NB4 (cell line): ENCODE results near the gene ZFHX3.

Experiments used
- POLR2A ChIP-seq: IDR thresholded peaks from 2 replicates; pipeline ENCODE4 v1.6.1; 2011; ENCODE audit warnings: mild to moderate bottlenecking; ENCODE audit not compliant: insufficient read length; ENCODE audit errors: extremely low read depth
- TF ChIP-seq, protein P1 (sequence below): IDR thresholded peaks from one replicate; pipeline ENCODE4 v1.5.1; 2012; ENCODE audit warnings: low read depth, low read length

DNA sequence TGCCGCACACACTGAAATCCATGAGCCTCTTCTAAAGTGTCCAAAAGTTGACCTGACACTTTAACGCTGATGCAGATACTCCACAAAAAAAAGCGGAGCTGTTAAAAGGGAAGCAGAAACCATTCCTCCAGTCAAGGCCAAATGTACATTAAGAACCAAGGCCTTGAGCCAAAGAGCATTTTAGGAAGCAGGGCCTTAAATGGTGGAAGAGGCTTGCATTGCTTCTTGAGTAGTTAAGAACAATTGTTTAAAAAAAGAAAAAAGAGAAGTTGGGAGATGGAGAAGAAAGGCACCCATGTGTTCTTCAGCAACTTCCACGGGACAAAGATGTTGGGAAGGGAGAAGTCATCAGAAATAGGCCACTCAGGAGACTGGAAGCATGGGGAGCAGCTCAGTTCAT, 6.3 kb downstream of the ZFHX3 start:
- no peak for TF ChIP-seq POLR2A
- TF ChIP-seq, protein P1, sequence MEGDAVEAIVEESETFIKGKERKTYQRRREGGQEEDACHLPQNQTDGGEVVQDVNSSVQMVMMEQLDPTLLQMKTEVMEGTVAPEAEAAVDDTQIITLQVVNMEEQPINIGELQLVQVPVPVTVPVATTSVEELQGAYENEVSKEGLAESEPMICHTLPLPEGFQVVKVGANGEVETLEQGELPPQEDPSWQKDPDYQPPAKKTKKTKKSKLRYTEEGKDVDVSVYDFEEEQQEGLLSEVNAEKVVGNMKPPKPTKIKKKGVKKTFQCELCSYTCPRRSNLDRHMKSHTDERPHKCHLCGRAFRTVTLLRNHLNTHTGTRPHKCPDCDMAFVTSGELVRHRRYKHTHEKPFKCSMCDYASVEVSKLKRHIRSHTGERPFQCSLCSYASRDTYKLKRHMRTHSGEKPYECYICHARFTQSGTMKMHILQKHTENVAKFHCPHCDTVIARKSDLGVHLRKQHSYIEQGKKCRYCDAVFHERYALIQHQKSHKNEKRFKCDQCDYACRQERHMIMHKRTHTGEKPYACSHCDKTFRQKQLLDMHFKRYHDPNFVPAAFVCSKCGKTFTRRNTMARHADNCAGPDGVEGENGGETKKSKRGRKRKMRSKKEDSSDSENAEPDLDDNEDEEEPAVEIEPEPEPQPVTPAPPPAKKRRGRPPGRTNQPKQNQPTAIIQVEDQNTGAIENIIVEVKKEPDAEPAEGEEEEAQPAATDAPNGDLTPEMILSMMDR, result no peak
